K562 (cell line): Measurements from ENCODE around the gene DIP2C. TPM values are rescaled to one million over a fixed set of nuclear protein-coding genes. Genes with fewer than 3 reads are reported as not detected.

Source experiments
- ATAC-seq: fragments of 200-7000 bp; cut with Tn5 transposase; 3 replicates; pipeline ENCODE4 v1.9.1; 2020; ENCODE audit warnings: moderate library complexity
- BruUV-seq: library from RNA; stranded (reverse); fragments of 400-500 nt; replicated peaks from 2 replicates; lab custom pipeline; 2021; lab: Mats Ljungman, UMichigan
- CTCF ChIA-PET: fragments of 300-600 bp; formaldehyde crosslinking; extraction: SDS; loops from one replicate; lab custom pipeline; 2021; ENCODE audit warnings: low intra/inter-chr PET ratio; lab: Yijun Ruan, JAX
- POLR2A ChIA-PET: fragments of 300-600, 350-650 bp; sonication (Branson Sonifier 250); formaldehyde crosslinking; extraction: SDS; loops from one replicate; lab custom pipeline; 2021; ENCODE audit warnings: antibody characterized with exemption, inconsistent platforms; lab: Yijun Ruan, JAX
- DNase-seq, 4 experiments: peaks; one replicate each; pipeline versions ENCODE4 v3.0.0 to v3.0.0-alpha.2; 2011 to 2018; ENCODE audit warnings: low spot score in 3 of 4, mixed read lengths in 3 of 4; ENCODE audit errors: extremely low read depth in 1 of 4
- FAIRE-seq: peaks from 2 replicates; lab custom pipeline; 2011; peaks lifted over from hg19 to GRCh38; lab: Jason Lieb, UNC
- H2AFZ ChIP-seq: 2 replicates; pipeline ENCODE4 v1.6.0; 2011; ENCODE audit warnings: low read depth, low read length, control low read depth, inconsistent platforms
- H3K27ac ChIP-seq: fragments of 200-600 bp; 3 replicates; pipeline ENCODE4 v1.8.0; 2011; ENCODE audit warnings: low read depth, mild to moderate bottlenecking, control low read depth, inconsistent platforms, low read length, moderate library complexity, mixed read lengths; ENCODE audit errors: extremely low read depth
- H3K27me3 ChIP-seq, 2 experiments: fragments of 300-600 bp in 1 of 2; 2 replicates in 1 of 2; 3 replicates in 1 of 2; pipeline versions ENCODE4 v1.6.0 to v1.8.0; 2011; ENCODE audit warnings: inconsistent platforms in 2 of 2, low read length in 2 of 2, mild to moderate bottlenecking in 1 of 2, mixed read lengths in 1 of 2, moderate library complexity in 1 of 2; ENCODE audit not compliant: control insufficient read depth in 2 of 2, insufficient read depth in 2 of 2
- H3K36me3 ChIP-seq: fragments of 300-600 bp; 3 replicates; pipeline ENCODE4 v1.8.0; 2011; ENCODE audit warnings: mild to moderate bottlenecking, low read length, inconsistent platforms; ENCODE audit not compliant: control insufficient read depth, insufficient read depth
- H3K4me1 ChIP-seq, 2 experiments: fragments of 200-600 bp in 1 of 2; replicated peaks in 1 of 2; 2 replicates in 1 of 2; 3 replicates in 1 of 2; pipeline versions ENCODE4 v1.5.1 to v1.8.0; 2011; ENCODE audit warnings: inconsistent platforms in 2 of 2, low read length in 2 of 2, mild to moderate bottlenecking in 1 of 2, mixed read lengths in 1 of 2, moderate library complexity in 1 of 2; ENCODE audit not compliant: control insufficient read depth in 2 of 2, insufficient read depth in 2 of 2
- H3K4me2 ChIP-seq: 2 replicates; pipeline ENCODE4 v1.6.1; 2011; ENCODE audit warnings: low read length, control low read depth, inconsistent platforms, mixed read lengths; ENCODE audit not compliant: insufficient read depth
- H3K4me3 ChIP-seq: fragments of 200-600 bp; sonication (generic), shearing (Covaris generic); 2 replicates; pipeline ENCODE4 v1.5.1; 2016; ENCODE audit warnings: control low read depth, inconsistent platforms
- H3K79me2 ChIP-seq: fragments of 200-600 bp; 3 replicates; pipeline ENCODE4 v1.8.0; 2011; ENCODE audit warnings: low read length, inconsistent platforms; ENCODE audit not compliant: control insufficient read depth, insufficient read depth
- H3K9ac ChIP-seq, 2 experiments: 2 replicates each; pipeline versions ENCODE4 v1.6.0 to v1.6.1; 2011; ENCODE audit warnings: low read depth in 2 of 2, low read length in 2 of 2, control low read depth in 1 of 2, inconsistent platforms in 1 of 2, mild to moderate bottlenecking in 1 of 2, mixed read lengths in 1 of 2; ENCODE audit not compliant: insufficient read depth in 1 of 2
- H3K9me1 ChIP-seq: one replicate; pipeline ENCODE4 v1.6.0; 2011; ENCODE audit warnings: inconsistent platforms, mild to moderate bottlenecking, low read length, moderate library complexity; ENCODE audit not compliant: control insufficient read depth, insufficient read depth
- H3K9me3 ChIP-seq: replicated peaks from 2 replicates; pipeline ENCODE4 v1.5.1; 2011; ENCODE audit warnings: low read depth, low read length, inconsistent platforms; ENCODE audit not compliant: control insufficient read depth, insufficient read depth
- H4K20me1 ChIP-seq: replicated peaks from 2 replicates; pipeline ENCODE4 v1.6.1; 2011; ENCODE audit warnings: low read length, inconsistent platforms, mixed read lengths; ENCODE audit not compliant: control insufficient read depth, insufficient read depth
- ETV5 ChIP-seq: sonication (generic); formaldehyde crosslinking; IDR thresholded peaks from 2 replicates; pipeline ENCODE4 v1.4.0; 2020; ENCODE audit warnings: low read depth, mild to moderate bottlenecking, missing genetic modification reagents
- NONO ChIP-seq, 2 experiments: fragments of 200-400 bp in 1 of 2; fragments of 450-650 bp in 1 of 2; formaldehyde crosslinking in 1 of 2; IDR thresholded peaks; 2 replicates each; pipeline ENCODE4 v1.6.1; 2017; ENCODE audit warnings: low read depth in 2 of 2, mild to moderate bottlenecking in 2 of 2, moderate library complexity in 2 of 2, low read length in 1 of 2
- NR2C1 ChIP-seq, 2 experiments: fragments of 450-650 bp; IDR thresholded peaks; 2 replicates each; pipeline ENCODE4 v1.6.1; 2017; ENCODE audit warnings: mild to moderate bottlenecking in 2 of 2, antibody characterized with exemption in 1 of 2, inconsistent platforms in 1 of 2, missing compliant biosample characterization in 1 of 2, missing genetic modification characterization in 1 of 2
- NR2F6 ChIP-seq: fragments of 450-650 bp; formaldehyde crosslinking; IDR thresholded peaks from 2 replicates; pipeline ENCODE4 v1.4.0; 2020; ENCODE audit warnings: mild to moderate bottlenecking
- ZNF311 ChIP-seq: fragments of 250-450 bp; sonication (Bioruptor Pico); IDR thresholded peaks from 2 replicates; pipeline ENCODE4 v1.4.0; 2020; ENCODE audit warnings: mild to moderate bottlenecking, moderate library complexity
- ZNF41 ChIP-seq: fragments of 250-450 bp; sonication (Bioruptor Pico); conservative IDR thresholded peaks from 2 replicates; pipeline ENCODE4 v1.4.0; 2020; ENCODE audit warnings: mild to moderate bottlenecking
- WGBS: fragments of 100-300 bp; shearing (Covaris generic); methylation state at CpG from one replicate; pipeline ENCODE4 v1.1.6; 2016; ENCODE audit warnings: low coverage, mixed read lengths; ENCODE audit not compliant: insufficient coverage; ENCODE audit errors: missing lambda C conversion rate; 5-methylcytosine and 5-hydroxymethylcytosine counted together
- in situ Hi-C: fragments of 300-500 bp; cut with MboI; formaldehyde crosslinking; loops from 4 replicates; pipeline ENCODE4 v1.15.0; 2018; ENCODE audit warnings: inconsistent platforms, mixed read lengths
- intact Hi-C: fragments of 100-400 bp; cut with micrococcal nuclease; formaldehyde crosslinking; loops from 2 replicates; pipeline ENCODE4 v1.14.2; 2022
- polyA plus RNA-seq, 8 experiments: library from polyadenylated mRNA; depleted of rRNA in 4 of 8; stranded (reverse) in 5 of 8; unstranded in 3 of 8; fragments of >200 nt; fragmentation: Nextera tagmentation in 2 of 8; fragmentation: Illumina TruSeq in 1 of 8; extraction: Ambion mirVana in 2 of 8; extraction: Trizol in 1 of 8; gene quantifications; 2 replicates each; pipeline versions ENCODE4 v1.2.1 to v1.2.3, GENCODE V29; 2011 to 2014; ENCODE audit warnings: inconsistent platforms in 1 of 8, missing spikeins in 1 of 8
- total RNA-seq, 7 experiments: library from RNA; depleted of rRNA in 6 of 7; stranded (reverse); fragments of >200 nt in 6 of 7; fragmentation: Illumina TruSeq in 2 of 7; extraction: Trizol in 2 of 7; gene quantifications; 2 replicates each; pipeline versions ENCODE4 v1.2.1 to v1.2.3, GENCODE V29; 2011 to 2021; ENCODE audit warnings: low replicate concordance in 1 of 7
- TF ChIP-seq, protein P1 (sequence below): sonication (generic); formaldehyde crosslinking; IDR thresholded peaks from 2 replicates; pipeline ENCODE4 v1.8.1; 2023; ENCODE audit warnings: mild to moderate bottlenecking, missing genetic modification reagents

Gene DIP2C
- total and polyA plus RNA-seq, 9 of the 15 experiments (the other 6 are each of a cell fraction or from before 2014, with no cell fraction given) = 0.01 TPM; not detected in 8

DNA sequence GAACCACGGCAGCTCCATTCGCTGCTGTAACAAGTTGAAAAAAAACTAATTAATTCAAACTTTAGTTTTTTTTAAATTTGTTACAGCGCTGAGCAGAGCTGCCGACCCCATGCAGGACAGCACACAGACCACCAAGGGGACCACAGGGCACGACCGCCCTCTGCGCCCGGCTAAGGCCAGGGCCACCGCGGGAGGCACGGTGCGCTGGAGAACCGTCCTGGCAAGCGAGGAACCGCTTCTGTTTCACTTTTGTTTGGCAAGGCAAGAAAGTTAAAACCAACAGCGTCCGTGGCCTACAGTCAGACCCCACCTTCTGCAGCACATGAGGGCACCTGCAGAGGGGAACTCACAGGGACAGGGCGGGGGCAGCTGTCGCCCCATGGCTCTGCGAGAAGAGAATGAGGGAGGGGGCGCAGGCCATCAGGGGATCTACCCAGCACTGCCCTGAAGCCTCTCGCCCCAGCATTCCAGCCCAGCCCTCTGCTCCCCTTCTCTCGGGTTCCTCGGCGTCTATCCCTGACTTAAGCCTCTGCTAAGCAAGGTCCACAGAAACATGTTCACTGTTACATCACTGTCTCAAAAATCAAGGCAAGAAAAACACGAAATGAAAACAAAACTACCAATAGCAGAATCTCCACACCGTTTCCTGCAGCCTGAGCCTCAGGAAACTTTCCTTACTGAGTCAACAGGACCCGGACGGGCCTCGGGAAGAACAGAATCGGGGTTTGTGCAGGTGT lies 204.4 kb downstream of the DIP2C start (continued):
- TF ChIP-seq, protein P1, sequence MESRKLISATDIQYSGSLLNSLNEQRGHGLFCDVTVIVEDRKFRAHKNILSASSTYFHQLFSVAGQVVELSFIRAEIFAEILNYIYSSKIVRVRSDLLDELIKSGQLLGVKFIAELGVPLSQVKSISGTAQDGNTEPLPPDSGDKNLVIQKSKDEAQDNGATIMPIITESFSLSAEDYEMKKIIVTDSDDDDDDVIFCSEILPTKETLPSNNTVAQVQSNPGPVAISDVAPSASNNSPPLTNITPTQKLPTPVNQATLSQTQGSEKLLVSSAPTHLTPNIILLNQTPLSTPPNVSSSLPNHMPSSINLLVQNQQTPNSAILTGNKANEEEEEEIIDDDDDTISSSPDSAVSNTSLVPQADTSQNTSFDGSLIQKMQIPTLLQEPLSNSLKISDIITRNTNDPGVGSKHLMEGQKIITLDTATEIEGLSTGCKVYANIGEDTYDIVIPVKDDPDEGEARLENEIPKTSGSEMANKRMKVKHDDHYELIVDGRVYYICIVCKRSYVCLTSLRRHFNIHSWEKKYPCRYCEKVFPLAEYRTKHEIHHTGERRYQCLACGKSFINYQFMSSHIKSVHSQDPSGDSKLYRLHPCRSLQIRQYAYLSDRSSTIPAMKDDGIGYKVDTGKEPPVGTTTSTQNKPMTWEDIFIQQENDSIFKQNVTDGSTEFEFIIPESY = no peak
- TF ChIP-seq ETV5 (CRISPR knock-in tag) (no peak), NR2C1 (IDR thresholded peaks at IDR 0.05) (no peak), NR2C1 (tag; IDR thresholded peaks at IDR 0.05) (no peak)
- TF ChIP-seq, all 486 proteins: peak for 0

DNA sequence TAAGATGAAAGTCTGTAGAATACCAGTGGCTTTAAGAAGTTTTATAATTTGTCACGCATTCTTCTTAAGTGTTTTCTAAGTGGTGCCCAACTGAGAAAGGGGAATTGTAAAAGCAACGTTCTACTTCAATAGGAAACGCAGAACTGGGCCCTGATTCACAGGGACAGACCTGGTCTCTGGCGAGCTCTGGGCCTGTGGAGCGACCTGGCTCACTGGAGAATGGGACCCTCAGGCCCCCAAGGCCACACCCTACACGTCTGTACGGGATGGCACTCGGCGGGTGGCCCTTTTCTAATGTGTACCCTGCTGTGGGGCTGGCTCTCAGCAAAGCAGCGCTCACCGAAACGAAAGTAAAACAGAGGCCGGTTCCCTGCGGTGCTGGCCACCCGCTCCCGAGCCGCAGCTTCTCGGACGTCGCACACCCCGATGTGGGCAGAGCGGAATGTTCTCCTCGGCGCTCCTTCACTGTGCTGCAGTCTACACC lies 205.0 kb downstream of the DIP2C start:
- H3K27me3 ChIP-seq = peaks cover 44 to 91% of the 10 kb centered on the region in 2 experiments; a peak in 4 of 5 replicates
- no TSS peak for BruUV-seq
- no peak for FAIRE-seq
- H3K4me2 ChIP-seq = 0 out of 2 replicates have a peak overlapping the region, but pooled peaks have one; percentile 7
- TF ChIP-seq ZNF311 (CRISPR knock-in tag) (no peak), ZNF41 (CRISPR knock-in tag) (no peak), NR2F6 (CRISPR knock-in tag) (no peak), NONO (IDR thresholded peaks at IDR 0.05; ENCODE audit: low read depth in 2 of 2, low read length in 1 of 2) (no peak)
- no peak overlapping the region for H3K9ac ChIP-seq
- H3K79me2 ChIP-seq = no peaks in the 10 kb centered on the region
- DNase-seq = no peak
- H3K36me3 ChIP-seq = no peaks in the 10 kb centered on the region
- in situ Hi-C loops = no loop called here
- no peaks in the 10 kb centered on the region; the same call in none of the 2 replicates for H4K20me1 ChIP-seq
- H3K4me1 ChIP-seq = peaks cover 0 to 6% of the 10 kb centered on the region in 2 experiments; a peak in 2 of 5 replicates
- ATAC-seq = peak; percentile 55
- H3K9me3 ChIP-seq = no peaks in the 10 kb centered on the region
- ChIA-PET CTCF (no interaction called here), POLR2A (no interaction called here)
- intact Hi-C loops = no loop called here
- no peak overlapping the region for H2AFZ ChIP-seq
- no peak overlapping the region for H3K27ac ChIP-seq
- no peaks in the 10 kb centered on the region for H3K9me1 ChIP-seq
- WGBS = 1% methylated on average over 24 of the region's 24 CpGs
- no peak overlapping the region for H3K4me3 ChIP-seq
